Kidney (tissue), 14 donors: ENCODE results near the gene APOBR. TPM values are rescaled to one million over a fixed set of nuclear protein-coding genes. Genes with fewer than 3 reads are reported as not detected.

Source experiments
- DNase-seq, 5 donors: peaks; one replicate each; pipeline ENCODE4 v3.0.0-alpha.2; 2013 to 2020
- FAIRE-seq: peaks from 2 replicates; lab custom pipeline; 2012; peaks lifted over from hg19 to GRCh38; lab: Jason Lieb, UNC
- H3K27ac ChIP-seq, 2 donors: one replicate each; pipeline ENCODE4 v1.7.0; 2013; ENCODE audit warnings: low read depth in 2 of 2, low read length in 2 of 2, inconsistent platforms in 1 of 2
- H3K27me3 ChIP-seq: one replicate; pipeline ENCODE4 v1.7.1; 2013; ENCODE audit warnings: low read length, inconsistent platforms; ENCODE audit not compliant: control insufficient read depth, insufficient read depth
- H3K36me3 ChIP-seq, 3 donors: one replicate each; pipeline versions ENCODE4 v1.7.0 to v1.7.1; 2013; ENCODE audit warnings: low read length in 3 of 3, control low read depth in 1 of 3, inconsistent platforms in 1 of 3; ENCODE audit not compliant: insufficient read depth in 3 of 3, control insufficient read depth in 2 of 3
- H3K4me1 ChIP-seq, 3 donors: one replicate each; pipeline versions ENCODE4 v1.7.0 to v1.7.1; 2013; ENCODE audit warnings: low read length in 3 of 3, inconsistent platforms in 1 of 3, low read depth in 1 of 3; ENCODE audit not compliant: control insufficient read depth in 2 of 3, insufficient read depth in 2 of 3
- H3K4me3 ChIP-seq, 3 donors: one replicate each; pipeline versions ENCODE4 v1.7.0 to v1.8.1; 2013; ENCODE audit warnings: low read length in 3 of 3, control low read depth in 1 of 3, inconsistent platforms in 1 of 3
- H3K9ac ChIP-seq, 3 donors: one replicate each; pipeline versions ENCODE4 v1.7.0 to v1.7.1; 2013; ENCODE audit warnings: low read length in 3 of 3, control low read depth in 1 of 3, inconsistent platforms in 1 of 3
- H3K9me3 ChIP-seq, 3 donors: one replicate each; pipeline versions ENCODE4 v1.7.0 to v1.7.1; 2013; ENCODE audit warnings: low read length in 3 of 3, control low read depth in 1 of 3, inconsistent platforms in 1 of 3; ENCODE audit not compliant: control insufficient read depth in 2 of 3, insufficient read depth in 1 of 3
- CTCF ChIP-seq: IDR thresholded peaks from 3 replicates; pipeline ENCODE4 v1.5.1; 2012; ENCODE audit warnings: mild to moderate bottlenecking, moderate library complexity, borderline replicate concordance; ENCODE audit not compliant: insufficient read depth; ENCODE audit errors: extremely low read depth
- intact Hi-C: fragments of 100-400 bp; cut with DNase I; formaldehyde crosslinking; loops from one replicate; pipeline ENCODE4 v1.11.1; 2022
- polyA plus RNA-seq: library from polyadenylated mRNA; stranded (reverse); fragments of 350-450 nt; fragmentation: Illumina TruSeq; extraction: RNeasy Lipid Tissue Mini Kit (QIAGEN cat#74804); gene quantifications from one replicate; pipeline ENCODE4 v1.2.3, GENCODE V29; 2014; ENCODE audit warnings: low read depth, low replicate concordance; ENCODE audit not compliant: insufficient read depth
- total RNA-seq: library from RNA; stranded (reverse); fragmentation: NEBNext Ultra II Directional; extraction: Animal tissue kit (Norgen Biotek cat#: 25700); gene quantifications from one replicate; pipeline ENCODE4 v1.2.1, GENCODE V29; 2021
- donor health status: control.
- donor health status: control.
- donor health status: control.
- donor health status: control.
- donor health status: control.
- donor health status: DM: yes; HTN: yes; CAD: no.
- donor health status: Normal renal cell carcinoma (clear cell type).

The APOBR gene
- total and polyA plus RNA-seq, 2 donors from 2014 or later: 0.45 to 3.2 TPM

- intact Hi-C loops: no loop called here
- peaks cover 0 to 6% (median 5%) of the 10 kb centered on the region in 3 donors for H3K36me3 ChIP-seq
- no peaks in the 10 kb centered on the region for H3K27me3 ChIP-seq
- no peak overlapping the region for H3K27ac ChIP-seq
- DNase-seq (no peak), FAIRE-seq (no peak)
- H3K4me3 ChIP-seq: no peak overlapping the region
- no peaks in the 10 kb centered on the region for H3K9me3 ChIP-seq
- no peaks in the 10 kb centered on the region for H3K4me1 ChIP-seq
- TF ChIP-seq CTCF: no peak
- H3K9ac ChIP-seq: no peak overlapping the region
Observed at GRCh38 chr16:28475221-28475620, 19.2 kb upstream of the APOBR start.

GRCh38 chr16:28477311-28477920, 17.0 kb upstream of the APOBR start:
- Histone ChIP-seq H3K27me3 (no peaks in the 10 kb centered on the region), H3K4me1 (no peaks in the 10 kb centered on the region), H3K4me3 (no peak overlapping the region), H3K9ac (no peak overlapping the region), H3K36me3 (peaks cover 0 to 8% (median 6%) of the 10 kb centered on the region in 3 donors), H3K27ac (no peak overlapping the region), H3K9me3 (no peaks in the 10 kb centered on the region)
- peak in 2 of 5 donors; percentile 23 to 62 for DNase-seq
- intact Hi-C loops: no loop called here
- TF ChIP-seq CTCF: no peak
- no peak for FAIRE-seq

- H3K9me3 ChIP-seq: no peaks in the 10 kb centered on the region
- H3K27me3 ChIP-seq: no peaks in the 10 kb centered on the region
- DNase-seq (peak in 1 of 5 donors; percentile 64), FAIRE-seq (no peak)
- H3K4me1 ChIP-seq: no peaks in the 10 kb centered on the region
- intact Hi-C loops: no loop called here
- H3K4me3 ChIP-seq: no peak overlapping the region
- peaks cover 0 to 11% (median 6%) of the 10 kb centered on the region in 3 donors for H3K36me3 ChIP-seq
- H3K27ac ChIP-seq: no peak overlapping the region
- H3K9ac ChIP-seq: no peak overlapping the region
- no peak for TF ChIP-seq CTCF
Observed at GRCh38 chr16:28478506-28479180, 15.8 kb upstream of the APOBR start.
